Head of caudate nucleus (tissue), 42 donors: ENCODE data around the gene EIF4G3.
"Not testable (repeated sequence)": the region's sequence is repeated elsewhere in the genome, so short reads cannot be mapped to it uniquely, and the experiment has no call there.

ENCODE experiments used
- DNase-seq, 42 donors: peaks; one replicate each; pipeline versions ENCODE4 v3.0.0 to v3.0.0-alpha.2; 2020 to 2021; ENCODE audit warnings: mixed read lengths in 7 of 42
- intact Hi-C: fragments of 100-400 bp; cut with DNase I; formaldehyde crosslinking; loops from one replicate; pipeline ENCODE4 v1.15.0; 2022

EIF4G3 gene, protein sequence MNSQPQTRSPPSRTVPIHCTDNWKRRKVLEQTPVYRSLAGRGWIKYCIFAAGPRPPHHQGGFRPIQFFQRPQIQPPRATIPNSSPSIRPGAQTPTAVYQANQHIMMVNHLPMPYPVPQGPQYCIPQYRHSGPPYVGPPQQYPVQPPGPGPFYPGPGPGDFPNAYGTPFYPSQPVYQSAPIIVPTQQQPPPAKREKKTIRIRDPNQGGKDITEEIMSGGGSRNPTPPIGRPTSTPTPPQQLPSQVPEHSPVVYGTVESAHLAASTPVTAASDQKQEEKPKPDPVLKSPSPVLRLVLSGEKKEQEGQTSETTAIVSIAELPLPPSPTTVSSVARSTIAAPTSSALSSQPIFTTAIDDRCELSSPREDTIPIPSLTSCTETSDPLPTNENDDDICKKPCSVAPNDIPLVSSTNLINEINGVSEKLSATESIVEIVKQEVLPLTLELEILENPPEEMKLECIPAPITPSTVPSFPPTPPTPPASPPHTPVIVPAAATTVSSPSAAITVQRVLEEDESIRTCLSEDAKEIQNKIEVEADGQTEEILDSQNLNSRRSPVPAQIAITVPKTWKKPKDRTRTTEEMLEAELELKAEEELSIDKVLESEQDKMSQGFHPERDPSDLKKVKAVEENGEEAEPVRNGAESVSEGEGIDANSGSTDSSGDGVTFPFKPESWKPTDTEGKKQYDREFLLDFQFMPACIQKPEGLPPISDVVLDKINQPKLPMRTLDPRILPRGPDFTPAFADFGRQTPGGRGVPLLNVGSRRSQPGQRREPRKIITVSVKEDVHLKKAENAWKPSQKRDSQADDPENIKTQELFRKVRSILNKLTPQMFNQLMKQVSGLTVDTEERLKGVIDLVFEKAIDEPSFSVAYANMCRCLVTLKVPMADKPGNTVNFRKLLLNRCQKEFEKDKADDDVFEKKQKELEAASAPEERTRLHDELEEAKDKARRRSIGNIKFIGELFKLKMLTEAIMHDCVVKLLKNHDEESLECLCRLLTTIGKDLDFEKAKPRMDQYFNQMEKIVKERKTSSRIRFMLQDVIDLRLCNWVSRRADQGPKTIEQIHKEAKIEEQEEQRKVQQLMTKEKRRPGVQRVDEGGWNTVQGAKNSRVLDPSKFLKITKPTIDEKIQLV (N-terminal part only)

DNA sequence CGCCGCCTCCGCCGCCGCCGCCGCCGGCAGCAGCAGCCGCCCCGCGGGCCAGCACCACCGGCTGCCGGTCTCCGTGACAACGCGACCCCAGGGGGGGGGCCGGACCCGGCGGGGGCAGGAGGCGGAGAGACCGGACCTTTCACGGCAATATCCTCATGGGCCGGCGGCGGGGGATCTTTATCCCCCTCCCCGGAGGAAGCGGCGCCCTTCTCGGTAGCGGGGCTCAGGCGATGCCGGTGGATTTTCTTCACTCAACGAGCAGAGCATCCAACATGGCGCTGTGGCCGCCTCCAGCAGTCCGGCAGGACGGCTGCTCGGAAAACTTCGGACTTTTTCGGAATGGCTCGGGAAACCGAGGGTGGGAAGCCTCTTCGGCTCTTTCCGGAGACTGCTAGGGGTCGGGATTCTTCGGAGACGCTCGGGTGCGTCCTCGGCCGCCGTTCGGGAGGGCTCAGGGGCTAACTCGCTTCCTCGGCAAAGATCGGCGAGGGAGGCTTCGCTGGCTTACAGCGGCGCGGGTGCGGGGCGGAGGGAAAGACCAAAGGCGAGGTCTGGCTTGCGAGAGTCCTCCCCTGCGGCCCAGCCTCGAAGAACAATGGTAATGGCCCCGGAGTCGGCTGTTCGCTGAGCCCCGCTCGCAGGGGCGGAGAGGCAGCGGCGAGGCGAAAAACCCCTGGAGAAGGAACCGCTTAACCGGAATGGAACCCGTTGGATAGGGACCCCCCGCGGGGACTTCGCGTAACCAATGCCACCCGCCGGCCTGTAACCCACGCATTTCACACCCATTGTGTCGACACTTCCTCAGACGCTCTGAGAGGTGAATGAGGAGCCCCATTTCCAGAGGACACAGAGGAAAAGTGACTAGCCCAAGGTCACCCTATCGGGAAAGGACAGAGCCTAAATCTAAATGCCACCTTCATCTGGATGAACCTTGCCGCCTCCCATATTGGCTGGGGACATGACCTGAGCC lies at the start of gene EIF4G3:
TSS of gene EIF4G3 (minus strand) at position 312 of the 970 bp plus-strand sequence. CDS start 174,155 bp downstream, outside the sequence.
- peak; percentile 95 to 100 (median 99) for DNase-seq

DNA sequence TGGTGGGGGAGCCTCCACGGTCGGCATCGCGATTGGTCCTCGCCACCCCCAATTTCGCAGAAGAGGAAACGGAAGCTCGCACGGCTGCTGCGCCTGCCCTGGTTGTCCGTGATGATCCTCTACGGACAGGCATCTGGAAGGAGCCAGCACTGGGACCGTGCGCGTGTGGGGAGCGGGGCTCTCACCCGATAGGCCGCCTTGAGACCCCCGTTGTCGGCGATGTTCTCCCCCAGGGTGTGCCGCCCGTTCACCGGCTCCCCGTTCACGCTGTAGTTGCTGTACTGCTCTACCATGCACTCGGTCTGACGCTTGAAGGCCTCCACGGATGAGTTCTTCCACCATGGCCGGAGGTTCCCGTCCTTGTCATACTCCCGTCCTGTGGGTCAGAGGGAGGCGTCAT lies 48.4 kb upstream of the EIF4G3 start:
- DNase-seq, result no peak
- intact Hi-C loops, result no loop called here

More for the DNA sequence above, at the start of gene EIF4G3:
- intact Hi-C loops, result loop anchor here (10.0 kb wide), 1 partner anchor 392 kb away; the partner anchor contains the start of gene HP1BP3

DNA sequence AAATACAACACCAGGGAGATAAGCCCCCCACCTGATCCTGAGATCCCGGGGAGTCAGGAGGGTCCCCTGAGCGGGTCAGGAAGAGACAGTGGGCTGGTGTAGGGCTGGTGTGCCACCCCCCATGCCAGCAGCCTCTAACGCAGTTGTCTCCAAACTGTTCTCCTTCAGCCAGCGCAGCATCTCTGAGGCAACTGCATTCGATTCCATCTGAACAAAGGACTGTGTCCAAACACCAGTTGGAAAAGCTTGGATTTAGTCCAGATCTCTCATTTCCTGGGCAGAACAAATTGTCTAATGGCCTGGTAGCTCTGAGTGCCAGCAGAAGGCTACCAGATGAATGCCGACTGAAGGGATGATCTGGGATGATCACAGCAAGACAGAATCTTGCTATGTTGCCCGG lies 44.1 kb upstream of the EIF4G3 start:
- intact Hi-C loops, result no loop called here
- DNase-seq, result peak in 16 of 42 donors; percentile 5 to 69 (median 22)

DNA sequence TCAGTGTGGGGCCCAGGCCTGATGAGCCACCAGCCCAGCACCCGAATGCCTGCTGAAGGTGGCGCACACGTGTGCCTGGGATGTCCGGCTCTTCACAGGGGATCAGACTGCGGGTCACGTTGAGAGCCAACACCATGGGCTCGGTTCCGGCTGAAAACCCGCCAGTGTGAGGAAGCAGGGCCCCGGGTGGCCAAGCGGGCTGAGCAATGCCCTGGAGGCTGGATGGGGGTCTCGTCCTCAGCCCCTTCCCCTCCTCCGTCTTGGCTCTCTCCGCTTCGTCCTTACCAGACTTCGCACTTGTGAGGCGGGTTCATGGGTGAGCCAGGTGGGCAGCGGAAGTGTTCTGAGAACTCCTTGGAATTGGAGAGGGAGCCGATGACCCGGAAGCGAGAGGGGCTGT lies 43.0 kb upstream of the EIF4G3 start:
- intact Hi-C loops, result no loop called here
- no peak for DNase-seq

DNA sequence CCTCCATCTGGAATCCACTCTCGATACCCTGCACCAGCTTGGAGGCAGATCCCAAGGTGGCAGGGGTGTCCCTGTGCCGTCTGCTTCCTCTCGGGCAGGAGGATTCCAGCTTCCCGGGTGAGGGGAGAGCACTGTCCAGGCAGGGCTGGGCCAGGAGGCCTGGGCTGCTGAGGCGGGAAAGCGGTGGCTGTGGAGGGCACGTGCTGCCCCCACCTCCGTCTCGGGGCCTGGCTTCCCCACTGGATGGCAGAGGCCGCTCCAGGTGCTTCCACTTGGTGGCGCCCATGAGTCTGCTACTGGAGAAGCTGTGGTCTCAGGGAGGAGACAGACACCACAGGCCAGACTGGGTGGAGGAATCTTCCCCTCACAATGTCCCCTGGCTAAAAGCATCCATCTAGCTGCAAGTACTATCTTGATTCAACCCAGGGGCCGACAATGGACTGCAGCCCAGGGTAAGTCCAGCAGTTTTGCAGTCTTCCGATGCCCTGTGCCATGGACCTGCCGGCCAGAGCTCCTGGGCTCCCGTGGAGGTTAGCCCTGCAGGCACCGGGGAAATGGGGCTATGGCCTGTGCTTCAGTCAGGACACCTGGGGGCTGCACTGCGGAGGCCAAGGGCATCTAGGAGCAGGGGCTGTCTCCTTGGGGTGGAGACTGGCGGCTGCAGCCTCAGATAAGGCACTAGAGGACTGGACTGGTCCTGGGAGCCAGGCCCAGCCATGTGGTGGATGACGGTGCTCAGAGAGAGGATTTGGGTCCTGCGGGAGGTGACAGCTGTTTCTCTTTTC lies 41.3 kb upstream of the EIF4G3 start:
- peak in 40 of 42 donors; percentile 15 to 75 (median 45) for DNase-seq
- intact Hi-C loops, result no loop called here

DNA sequence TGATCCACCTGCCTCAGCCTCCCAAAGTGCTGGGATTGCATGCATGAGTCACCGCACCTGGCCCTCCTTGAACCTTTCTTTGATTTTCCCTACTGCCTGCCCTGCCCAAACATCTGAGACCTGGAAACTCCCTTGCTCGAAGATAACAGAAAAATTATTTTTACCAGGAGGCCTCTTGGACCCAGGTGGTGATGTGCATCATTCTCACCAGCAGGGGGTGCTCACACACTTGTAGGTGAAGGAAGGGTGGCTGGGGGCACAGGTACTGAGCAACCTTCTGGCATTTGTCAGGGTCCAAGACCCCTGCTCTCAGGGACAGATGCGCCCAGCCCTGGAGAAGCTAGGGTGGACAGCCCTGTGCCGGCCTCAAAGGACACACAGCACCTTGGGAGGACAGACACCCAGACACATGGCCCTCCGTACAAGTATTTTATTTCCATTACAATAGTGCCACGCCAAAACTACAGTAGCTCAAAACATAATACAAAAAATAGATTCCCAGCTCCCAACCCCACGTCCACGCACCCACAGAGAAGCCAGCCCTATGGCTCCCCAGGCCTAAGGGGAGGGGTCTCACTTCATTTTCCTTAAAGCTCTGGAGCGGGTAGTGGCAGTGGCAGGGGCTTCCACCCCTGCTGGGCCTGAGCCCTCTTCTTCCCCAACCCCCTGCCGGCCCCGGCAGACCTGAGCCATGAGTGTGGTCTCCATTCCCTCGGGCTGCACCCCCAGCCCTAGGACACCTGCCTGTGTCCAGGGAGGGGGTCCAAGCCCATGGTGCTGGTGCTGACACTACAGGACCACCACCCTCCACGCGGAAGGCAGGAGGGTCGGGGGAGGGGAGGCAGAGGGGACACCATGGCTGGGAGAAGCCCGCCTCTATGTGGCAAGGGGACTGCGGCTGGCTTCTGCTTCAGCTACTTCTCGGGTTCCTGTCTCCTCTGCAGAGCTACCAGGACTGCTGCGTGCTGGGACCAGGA lies 40.4 kb upstream of the EIF4G3 start:
- intact Hi-C loops, result no loop called here
- DNase-seq, result peak in 40 of 42 donors; percentile 15 to 86 (median 59)

DNA sequence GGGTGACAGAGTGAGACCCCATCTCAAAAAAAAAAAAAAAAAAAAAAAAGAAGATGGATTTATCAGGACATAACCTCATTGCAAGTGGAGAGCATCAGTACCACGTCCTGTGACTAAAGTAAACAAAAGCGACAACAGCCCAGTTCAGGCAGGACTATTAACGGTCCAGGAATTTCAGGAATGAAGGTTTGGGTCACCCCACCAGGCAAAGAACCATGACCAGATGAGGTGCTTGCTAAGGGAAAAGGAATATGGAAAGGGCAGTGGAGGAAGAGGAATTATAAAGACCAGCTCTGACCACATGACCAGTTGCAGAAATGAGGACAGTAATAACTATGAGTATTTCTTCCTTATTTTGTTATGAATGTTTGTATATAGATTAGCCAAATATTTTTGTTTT lies 35.4 kb upstream of the EIF4G3 start:
- DNase-seq, result no peak
- intact Hi-C loops, result no loop called here

DNA sequence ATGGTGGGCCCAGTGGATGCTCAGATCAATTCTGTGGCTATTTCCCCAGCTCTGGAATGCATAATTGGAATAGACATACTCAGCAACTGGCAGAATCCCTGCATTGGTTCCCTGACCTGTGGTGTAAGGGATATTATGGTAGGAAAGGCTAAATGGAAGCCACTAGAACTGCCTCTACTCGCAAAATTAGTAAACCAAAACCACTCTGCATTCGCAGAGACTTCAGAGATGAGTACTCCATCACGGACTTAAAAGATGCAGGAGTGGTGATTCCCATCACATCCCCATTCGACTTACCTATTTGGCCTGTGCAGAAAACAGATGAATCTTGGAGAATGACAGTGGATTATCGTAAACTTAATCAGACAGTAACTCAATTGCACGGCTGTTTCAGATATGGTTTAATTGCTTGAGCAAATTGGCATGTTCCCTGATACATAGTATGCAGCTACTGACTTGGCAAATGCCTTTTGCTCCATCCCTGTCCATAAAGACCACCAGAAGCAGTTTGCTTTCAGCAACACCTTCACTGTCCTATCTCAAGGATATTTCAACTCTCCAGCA lies 31.5 kb upstream of the EIF4G3 start:
- intact Hi-C loops, result not testable (repeated sequence)

DNA sequence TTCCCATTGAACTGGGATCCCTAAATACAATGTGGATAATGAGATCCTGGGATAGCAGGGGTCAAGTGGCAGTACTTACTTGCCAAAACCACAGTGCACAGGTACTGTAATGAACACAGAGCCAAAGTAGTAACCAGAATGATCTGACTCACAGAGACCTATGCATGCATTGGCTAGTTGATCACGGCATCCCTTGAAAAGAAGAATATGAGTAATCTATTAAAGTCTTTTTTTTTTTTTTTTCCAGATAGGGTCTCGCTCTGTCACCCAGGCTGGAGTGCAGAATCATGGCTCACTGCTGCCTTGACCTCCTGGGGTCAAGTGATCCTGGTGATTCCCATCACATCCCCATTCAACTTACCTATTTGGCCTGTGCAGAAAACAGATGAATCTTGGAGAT lies 29.4 kb upstream of the EIF4G3 start:
- no peak for DNase-seq
- intact Hi-C loops, result no loop called here

More for the DNA sequence above, 31.5 kb upstream of the EIF4G3 start:
- DNase-seq, result not testable (repeated sequence)

DNA sequence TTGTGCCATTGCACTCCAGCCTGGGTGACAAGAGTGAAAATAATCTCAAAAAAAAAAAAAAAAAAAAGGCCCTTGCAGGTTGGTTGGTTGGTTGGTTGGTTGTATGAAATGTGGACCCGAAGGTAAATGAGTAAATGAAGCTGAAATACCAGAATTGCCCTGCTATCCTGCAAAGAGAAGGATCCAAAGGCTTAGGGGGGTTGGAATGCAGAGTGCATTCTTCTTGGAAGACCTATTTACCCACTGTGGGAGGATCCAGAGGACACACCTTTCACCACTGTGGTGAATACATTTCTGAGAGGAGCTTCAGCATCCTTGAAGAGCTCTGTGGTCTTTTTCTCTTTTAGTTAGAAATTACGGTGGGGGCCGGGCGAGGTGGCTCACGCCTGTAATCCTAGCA lies 28.7 kb upstream of the EIF4G3 start:
- intact Hi-C loops, result no loop called here
- DNase-seq, result no peak

DNA sequence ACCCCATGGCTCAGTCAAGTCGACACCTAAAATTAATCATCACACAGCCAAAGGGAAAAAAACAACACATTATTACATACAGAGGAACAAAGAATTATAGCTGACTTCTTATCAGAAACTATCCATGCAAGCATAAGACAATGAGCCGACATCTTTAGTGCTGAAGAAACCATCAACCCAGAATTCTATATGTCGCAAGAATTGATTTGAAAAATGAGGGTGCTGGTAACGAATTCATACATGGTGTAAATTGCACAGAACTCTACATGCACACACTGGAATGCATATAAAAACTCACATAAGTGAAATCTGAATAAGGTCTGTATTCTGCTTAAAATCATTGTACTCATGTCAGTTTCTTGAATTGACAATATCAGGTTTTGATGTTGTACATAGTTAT lies 25.0 kb upstream of the EIF4G3 start:
- no peak for DNase-seq
- intact Hi-C loops, result no loop called here

DNA sequence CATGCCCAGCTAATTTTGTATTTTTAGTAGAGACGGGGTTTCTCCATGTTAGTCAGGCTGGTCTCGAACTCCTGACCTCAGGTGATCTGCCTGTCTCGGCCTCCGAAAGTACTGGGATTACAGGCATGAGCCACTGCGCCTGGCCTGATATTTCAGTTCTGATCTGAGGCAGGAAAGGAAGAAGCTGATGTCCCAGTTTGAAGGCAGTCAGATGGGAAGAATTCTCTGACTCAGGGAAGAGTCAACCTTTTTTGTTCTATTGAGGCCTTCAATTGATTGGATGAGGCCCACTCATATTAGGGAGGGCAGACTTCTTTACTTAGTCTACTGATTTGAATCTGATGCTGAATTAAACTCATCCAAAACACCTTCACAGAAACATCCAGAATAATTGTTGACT lies 24.5 kb upstream of the EIF4G3 start:
- DNase-seq, intact Hi-C loops: not testable (repeated sequence)

DNA sequence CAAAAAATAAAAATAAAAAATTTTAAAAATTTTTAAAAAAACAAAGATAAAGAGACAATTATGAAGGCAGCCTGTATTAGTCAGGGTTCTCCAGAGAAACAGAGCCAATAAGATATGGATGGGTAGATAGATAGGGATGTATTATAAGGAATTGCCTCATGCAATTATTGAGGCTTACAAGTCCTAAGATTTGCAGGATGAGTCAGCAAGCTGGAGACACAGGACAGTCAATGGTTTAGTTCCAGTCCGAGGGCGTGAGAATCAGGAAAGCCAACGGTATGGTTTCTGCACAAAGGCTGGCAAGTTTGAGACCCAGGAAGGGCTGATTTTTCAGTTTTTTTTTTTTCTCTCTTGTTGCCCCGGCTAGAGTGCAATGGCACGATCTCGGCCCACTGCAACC lies 24.1 kb upstream of the EIF4G3 start:
- intact Hi-C loops, result no loop called here
- no peak for DNase-seq

DNA sequence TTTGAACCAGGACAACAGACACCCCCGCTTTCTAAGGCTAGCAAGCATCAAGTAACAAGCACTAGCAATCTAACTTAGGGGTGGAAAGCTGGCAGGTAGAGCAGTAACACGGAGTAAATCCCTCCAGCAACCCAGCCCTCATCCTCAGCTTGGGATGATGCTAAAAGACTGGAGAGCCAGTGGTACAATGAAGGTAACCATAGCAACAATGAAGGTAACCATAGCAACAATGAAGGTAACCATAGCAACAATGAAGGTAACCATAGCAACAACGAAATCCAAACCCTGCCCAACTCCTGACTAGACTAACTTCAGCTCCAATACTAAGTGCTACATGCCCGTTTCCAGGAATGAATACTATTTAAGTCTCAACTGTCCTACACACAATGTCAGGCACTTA lies 22.2 kb upstream of the EIF4G3 start:
- intact Hi-C loops, result loop anchor here (5.0 kb wide), 2 partner anchors 217 to 502 kb away; no protein-coding TSS in a partner anchor
- peak in 2 of 42 donors; percentile 7 to 35 for DNase-seq

DNA sequence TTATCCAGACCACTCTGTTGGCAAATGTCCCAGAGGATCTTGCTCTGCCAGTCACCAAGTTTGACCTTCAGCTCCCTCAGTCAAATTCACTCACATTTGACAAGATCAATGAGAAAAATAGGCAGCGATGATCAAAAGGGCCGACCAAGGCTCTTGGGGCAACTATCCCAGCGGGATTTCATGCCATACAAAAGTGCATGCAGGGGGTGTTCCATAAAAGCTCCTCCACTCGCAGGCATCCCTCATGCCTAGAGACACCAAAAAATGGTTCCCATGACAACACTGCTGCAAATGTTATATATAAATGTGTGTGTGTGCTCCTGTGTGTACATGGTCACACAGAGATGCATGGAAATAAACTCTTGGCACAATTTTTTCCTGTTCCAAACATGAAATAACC lies 16.2 kb upstream of the EIF4G3 start:
- intact Hi-C loops, result no loop called here
- DNase-seq, result peak in 1 of 42 donors; percentile 28

DNA sequence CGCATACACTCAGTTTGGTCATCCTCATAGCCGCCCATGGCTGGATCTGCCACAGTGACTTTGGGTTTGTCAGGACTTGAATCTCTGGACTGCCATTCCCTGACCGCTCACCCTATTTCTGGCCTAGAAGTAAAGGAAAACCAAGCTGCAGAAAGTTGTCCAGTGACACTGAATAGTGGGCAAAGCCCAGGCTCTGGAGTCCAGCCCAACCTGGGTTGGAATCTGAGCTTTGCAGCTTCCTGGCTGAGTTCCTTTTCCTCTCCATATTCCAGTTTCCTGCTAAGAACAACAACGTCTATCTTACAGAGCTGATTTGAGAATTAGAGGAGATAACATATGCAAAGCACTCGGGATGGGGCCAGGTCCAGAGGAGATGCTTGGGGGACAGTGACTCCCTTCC lies 15.6 kb upstream of the EIF4G3 start:
- intact Hi-C loops, result no loop called here
- DNase-seq, result no peak
